GM12878 (cell line): Measurements from ENCODE around the gene TEX12. TPM values are rescaled to one million over a fixed set of nuclear protein-coding genes. Genes with fewer than 3 reads are reported as not detected.

ENCODE experiments used
- ELK1 ChIP-seq: IDR thresholded peaks from 2 replicates; pipeline ENCODE4 v1.6.1; 2012; ENCODE audit warnings: low read depth, low read length, improper control_type of control experiment
- HDAC2 ChIP-seq: fragments of 200-600 bp; sonication (generic); IDR thresholded peaks from 2 replicates; pipeline ENCODE4 v1.6.1; 2017
- IRF4 ChIP-seq: IDR thresholded peaks from 2 replicates; pipeline ENCODE4 v1.6.1; 2011; ENCODE audit warnings: low read depth, low read length
- LARP7 ChIP-seq: fragments of 450-650 bp; IDR thresholded peaks from 2 replicates; pipeline ENCODE4 v1.6.1; 2017; ENCODE audit warnings: mild to moderate bottlenecking
- polyA plus RNA-seq, 11 experiments: library from polyadenylated mRNA; depleted of rRNA in 4 of 11; unstranded in 6 of 11; stranded (reverse) in 5 of 11; fragments of >200 nt; fragmentation: Nextera tagmentation in 4 of 11; fragmentation: Illumina TruSeq in 1 of 11; extraction: Ambion mirVana in 4 of 11; extraction: Trizol in 1 of 11; gene quantifications; 1 replicate in 1 of 11; 2 replicates in 10 of 11; pipeline versions ENCODE4 v1.2.1 to v1.2.3, GENCODE V29; 2011 to 2016; ENCODE audit warnings: inconsistent platforms in 2 of 11, missing spikeins in 2 of 11, low read depth in 1 of 11
- total RNA-seq, 4 experiments: library from RNA; depleted of rRNA in 3 of 4; stranded (reverse); fragments of >200 nt in 3 of 4; fragmentation: Illumina TruSeq in 1 of 4; extraction: Trizol in 1 of 4; gene quantifications; 2 replicates each; pipeline versions ENCODE4 v1.2.1 to v1.2.3, GENCODE V29; 2013 to 2021
- TF ChIP-seq, protein P1 (sequence below): fragments of 450-650 bp; IDR thresholded peaks from 2 replicates; pipeline ENCODE4 v1.6.1; 2017; ENCODE audit warnings: mild to moderate bottlenecking, moderate library complexity

Gene TEX12
- total and polyA plus RNA-seq, 10 of the 15 experiments (the other 5 are each of a cell fraction or from before 2014, with no cell fraction given): 0.11 to 1.3 (median 0.40) TPM; not detected in 2

GRCh38 chr11:112216561-112217105 lies 49.5 kb downstream of the TEX12 start (continued):
- TF ChIP-seq, protein P1, sequence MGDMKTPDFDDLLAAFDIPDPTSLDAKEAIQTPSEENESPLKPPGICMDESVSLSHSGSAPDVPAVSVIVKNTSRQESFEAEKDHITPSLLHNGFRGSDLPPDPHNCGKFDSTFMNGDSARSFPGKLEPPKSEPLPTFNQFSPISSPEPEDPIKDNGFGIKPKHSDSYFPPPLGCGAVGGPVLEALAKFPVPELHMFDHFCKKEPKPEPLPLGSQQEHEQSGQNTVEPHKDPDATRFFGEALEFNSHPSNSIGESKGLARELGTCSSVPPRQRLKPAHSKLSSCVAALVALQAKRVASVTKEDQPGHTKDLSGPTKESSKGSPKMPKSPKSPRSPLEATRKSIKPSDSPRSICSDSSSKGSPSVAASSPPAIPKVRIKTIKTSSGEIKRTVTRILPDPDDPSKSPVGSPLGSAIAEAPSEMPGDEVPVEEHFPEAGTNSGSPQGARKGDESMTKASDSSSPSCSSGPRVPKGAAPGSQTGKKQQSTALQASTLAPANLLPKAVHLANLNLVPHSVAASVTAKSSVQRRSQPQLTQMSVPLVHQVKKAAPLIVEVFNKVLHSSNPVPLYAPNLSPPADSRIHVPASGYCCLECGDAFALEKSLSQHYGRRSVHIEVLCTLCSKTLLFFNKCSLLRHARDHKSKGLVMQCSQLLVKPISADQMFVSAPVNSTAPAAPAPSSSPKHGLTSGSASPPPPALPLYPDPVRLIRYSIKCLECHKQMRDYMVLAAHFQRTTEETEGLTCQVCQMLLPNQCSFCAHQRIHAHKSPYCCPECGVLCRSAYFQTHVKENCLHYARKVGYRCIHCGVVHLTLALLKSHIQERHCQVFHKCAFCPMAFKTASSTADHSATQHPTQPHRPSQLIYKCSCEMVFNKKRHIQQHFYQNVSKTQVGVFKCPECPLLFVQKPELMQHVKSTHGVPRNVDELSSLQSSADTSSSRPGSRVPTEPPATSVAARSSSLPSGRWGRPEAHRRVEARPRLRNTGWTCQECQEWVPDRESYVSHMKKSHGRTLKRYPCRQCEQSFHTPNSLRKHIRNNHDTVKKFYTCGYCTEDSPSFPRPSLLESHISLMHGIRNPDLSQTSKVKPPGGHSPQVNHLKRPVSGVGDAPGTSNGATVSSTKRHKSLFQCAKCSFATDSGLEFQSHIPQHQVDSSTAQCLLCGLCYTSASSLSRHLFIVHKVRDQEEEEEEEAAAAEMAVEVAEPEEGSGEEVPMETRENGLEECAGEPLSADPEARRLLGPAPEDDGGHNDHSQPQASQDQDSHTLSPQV: no peak
- no peak for TF ChIP-seq IRF4
- TF ChIP-seq HDAC2: no peak
- TF ChIP-seq LARP7: no peak
- no peak for TF ChIP-seq ELK1
